ENCODE measurements around the gene FAM9A.

The FAM9A gene

DNA sequence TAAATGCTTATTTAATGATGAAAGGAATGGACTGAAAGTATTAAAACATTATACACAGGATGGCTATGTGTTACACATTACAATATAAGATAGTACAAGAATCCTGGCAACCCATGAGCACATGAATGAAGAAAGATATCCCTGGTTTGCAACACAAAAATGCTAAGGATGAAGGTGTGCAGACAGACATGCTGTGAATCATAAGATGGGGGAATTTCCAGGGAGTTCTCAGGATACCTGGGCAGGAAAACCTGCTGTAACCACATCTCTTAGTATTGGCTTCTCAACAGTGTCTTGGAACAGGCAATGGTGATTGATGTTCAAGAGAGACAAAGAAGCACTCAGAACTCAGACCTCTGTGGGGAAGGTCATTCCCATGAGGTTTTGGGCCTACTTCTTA, 45.4 kb downstream of the FAM9A start:
- no peak for TF ChIP-seq ZNF70 (CRISPR knock-in tag; IDR thresholded peaks at IDR 0.05)
- no peak for TF ChIP-seq ZFP3 (CRISPR knock-in tag; IDR thresholded peaks at IDR 0.05)
- TF ChIP-seq TOX (CRISPR knock-in tag; IDR thresholded peaks at IDR 0.05; ENCODE audit: borderline replicate concordance), result no peak
- no peak for TF ChIP-seq ISL1 (CRISPR knock-in tag; IDR thresholded peaks at IDR 0.05)
- TF ChIP-seq ZNF8 (CRISPR knock-in tag; IDR thresholded peaks at IDR 0.05), result no peak
- no peak for TF ChIP-seq RARB (CRISPR knock-in tag; IDR thresholded peaks at IDR 0.05)
- TF ChIP-seq ZFP30 (CRISPR knock-in tag; IDR thresholded peaks at IDR 0.05), result no peak
- TF ChIP-seq GLIS3 (CRISPR knock-in tag; IDR thresholded peaks at IDR 0.05), result no peak
- TF ChIP-seq, protein P1, sequence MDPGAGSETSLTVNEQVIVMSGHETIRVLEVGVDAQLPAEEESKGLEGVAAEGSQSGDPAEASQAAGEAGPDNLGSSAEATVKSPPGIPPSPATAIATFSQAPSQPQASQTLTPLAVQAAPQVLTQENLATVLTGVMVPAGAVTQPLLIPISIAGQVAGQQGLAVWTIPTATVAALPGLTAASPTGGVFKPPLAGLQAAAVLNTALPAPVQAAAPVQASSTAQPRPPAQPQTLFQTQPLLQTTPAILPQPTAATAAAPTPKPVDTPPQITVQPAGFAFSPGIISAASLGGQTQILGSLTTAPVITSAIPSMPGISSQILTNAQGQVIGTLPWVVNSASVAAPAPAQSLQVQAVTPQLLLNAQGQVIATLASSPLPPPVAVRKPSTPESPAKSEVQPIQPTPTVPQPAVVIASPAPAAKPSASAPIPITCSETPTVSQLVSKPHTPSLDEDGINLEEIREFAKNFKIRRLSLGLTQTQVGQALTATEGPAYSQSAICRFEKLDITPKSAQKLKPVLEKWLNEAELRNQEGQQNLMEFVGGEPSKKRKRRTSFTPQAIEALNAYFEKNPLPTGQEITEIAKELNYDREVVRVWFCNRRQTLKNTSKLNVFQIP (CRISPR knock-in tag; IDR thresholded peaks at IDR 0.05; ENCODE audit: borderline replicate concordance, low read depth), result no peak
- TF ChIP-seq, protein P2, sequence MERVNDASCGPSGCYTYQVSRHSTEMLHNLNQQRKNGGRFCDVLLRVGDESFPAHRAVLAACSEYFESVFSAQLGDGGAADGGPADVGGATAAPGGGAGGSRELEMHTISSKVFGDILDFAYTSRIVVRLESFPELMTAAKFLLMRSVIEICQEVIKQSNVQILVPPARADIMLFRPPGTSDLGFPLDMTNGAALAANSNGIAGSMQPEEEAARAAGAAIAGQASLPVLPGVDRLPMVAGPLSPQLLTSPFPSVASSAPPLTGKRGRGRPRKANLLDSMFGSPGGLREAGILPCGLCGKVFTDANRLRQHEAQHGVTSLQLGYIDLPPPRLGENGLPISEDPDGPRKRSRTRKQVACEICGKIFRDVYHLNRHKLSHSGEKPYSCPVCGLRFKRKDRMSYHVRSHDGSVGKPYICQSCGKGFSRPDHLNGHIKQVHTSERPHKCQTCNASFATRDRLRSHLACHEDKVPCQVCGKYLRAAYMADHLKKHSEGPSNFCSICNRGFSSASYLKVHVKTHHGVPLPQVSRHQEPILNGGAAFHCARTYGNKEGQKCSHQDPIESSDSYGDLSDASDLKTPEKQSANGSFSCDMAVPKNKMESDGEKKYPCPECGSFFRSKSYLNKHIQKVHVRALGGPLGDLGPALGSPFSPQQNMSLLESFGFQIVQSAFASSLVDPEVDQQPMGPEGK (CRISPR knock-in tag; IDR thresholded peaks at IDR 0.05; ENCODE audit: borderline replicate concordance), result no peak
- no peak for TF ChIP-seq ARNTL (CRISPR knock-in tag; IDR thresholded peaks at IDR 0.05; ENCODE audit: borderline replicate concordance, low read depth)
- no peak for TF ChIP-seq ZNF565 (CRISPR knock-in tag; conservative IDR thresholded peaks at IDR 0.05; ENCODE audit: low read depth)
- TF ChIP-seq, protein P3, sequence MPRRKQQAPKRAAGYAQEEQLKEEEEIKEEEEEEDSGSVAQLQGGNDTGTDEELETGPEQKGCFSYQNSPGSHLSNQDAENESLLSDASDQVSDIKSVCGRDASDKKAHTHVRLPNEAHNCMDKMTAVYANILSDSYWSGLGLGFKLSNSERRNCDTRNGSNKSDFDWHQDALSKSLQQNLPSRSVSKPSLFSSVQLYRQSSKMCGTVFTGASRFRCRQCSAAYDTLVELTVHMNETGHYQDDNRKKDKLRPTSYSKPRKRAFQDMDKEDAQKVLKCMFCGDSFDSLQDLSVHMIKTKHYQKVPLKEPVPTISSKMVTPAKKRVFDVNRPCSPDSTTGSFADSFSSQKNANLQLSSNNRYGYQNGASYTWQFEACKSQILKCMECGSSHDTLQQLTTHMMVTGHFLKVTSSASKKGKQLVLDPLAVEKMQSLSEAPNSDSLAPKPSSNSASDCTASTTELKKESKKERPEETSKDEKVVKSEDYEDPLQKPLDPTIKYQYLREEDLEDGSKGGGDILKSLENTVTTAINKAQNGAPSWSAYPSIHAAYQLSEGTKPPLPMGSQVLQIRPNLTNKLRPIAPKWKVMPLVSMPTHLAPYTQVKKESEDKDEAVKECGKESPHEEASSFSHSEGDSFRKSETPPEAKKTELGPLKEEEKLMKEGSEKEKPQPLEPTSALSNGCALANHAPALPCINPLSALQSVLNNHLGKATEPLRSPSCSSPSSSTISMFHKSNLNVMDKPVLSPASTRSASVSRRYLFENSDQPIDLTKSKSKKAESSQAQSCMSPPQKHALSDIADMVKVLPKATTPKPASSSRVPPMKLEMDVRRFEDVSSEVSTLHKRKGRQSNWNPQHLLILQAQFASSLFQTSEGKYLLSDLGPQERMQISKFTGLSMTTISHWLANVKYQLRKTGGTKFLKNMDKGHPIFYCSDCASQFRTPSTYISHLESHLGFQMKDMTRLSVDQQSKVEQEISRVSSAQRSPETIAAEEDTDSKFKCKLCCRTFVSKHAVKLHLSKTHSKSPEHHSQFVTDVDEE (CRISPR knock-in tag; IDR thresholded peaks at IDR 0.05), result no peak
- TF ChIP-seq, protein P4, sequence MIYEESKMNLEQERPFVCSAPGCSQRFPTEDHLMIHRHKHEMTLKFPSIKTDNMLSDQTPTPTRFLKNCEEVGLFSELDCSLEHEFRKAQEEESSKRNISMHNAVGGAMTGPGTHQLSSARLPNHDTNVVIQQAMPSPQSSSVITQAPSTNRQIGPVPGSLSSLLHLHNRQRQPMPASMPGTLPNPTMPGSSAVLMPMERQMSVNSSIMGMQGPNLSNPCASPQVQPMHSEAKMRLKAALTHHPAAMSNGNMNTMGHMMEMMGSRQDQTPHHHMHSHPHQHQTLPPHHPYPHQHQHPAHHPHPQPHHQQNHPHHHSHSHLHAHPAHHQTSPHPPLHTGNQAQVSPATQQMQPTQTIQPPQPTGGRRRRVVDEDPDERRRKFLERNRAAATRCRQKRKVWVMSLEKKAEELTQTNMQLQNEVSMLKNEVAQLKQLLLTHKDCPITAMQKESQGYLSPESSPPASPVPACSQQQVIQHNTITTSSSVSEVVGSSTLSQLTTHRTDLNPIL (CRISPR knock-in tag; IDR thresholded peaks at IDR 0.05; ENCODE audit: low read depth), result no peak
- TF ChIP-seq ZC3H10 (CRISPR knock-in tag; IDR thresholded peaks at IDR 0.05), result no peak
- TF ChIP-seq, protein P5, sequence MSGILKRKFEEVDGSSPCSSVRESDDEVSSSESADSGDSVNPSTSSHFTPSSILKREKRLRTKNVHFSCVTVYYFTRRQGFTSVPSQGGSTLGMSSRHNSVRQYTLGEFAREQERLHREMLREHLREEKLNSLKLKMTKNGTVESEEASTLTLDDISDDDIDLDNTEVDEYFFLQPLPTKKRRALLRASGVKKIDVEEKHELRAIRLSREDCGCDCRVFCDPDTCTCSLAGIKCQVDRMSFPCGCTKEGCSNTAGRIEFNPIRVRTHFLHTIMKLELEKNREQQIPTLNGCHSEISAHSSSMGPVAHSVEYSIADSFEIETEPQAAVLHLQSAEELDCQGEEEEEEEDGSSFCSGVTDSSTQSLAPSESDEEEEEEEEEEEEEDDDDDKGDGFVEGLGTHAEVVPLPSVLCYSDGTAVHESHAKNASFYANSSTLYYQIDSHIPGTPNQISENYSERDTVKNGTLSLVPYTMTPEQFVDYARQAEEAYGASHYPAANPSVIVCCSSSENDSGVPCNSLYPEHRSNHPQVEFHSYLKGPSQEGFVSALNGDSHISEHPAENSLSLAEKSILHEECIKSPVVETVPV (CRISPR knock-in tag; IDR thresholded peaks at IDR 0.05), result no peak
- TF ChIP-seq OSR1 (CRISPR knock-in tag; IDR thresholded peaks at IDR 0.05), result no peak
- ATAC-seq, result no peak

DNA sequence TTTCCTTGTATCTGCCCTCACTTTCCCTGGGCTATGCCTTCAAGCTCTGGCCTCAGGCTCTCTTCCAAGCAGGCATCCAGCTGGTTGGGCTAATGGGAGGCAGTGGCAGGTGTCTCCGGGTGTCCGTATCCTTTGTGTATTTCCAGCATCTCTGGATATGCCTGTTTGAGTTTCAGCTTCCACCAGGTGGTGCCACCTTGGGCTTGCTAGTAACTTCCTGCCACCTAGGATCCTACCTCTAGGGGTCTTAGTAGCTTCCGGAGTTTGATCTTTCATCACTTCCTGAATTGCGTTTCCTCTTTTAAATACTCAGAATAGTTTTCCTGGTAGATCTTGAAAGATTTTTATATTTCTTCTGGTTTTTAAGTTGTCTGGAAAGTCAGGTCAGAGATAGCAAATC, 46.1 kb downstream of the FAM9A start:
- TF ChIP-seq PPARA (CRISPR knock-in tag; IDR thresholded peaks at IDR 0.05; ENCODE audit: borderline replicate concordance) (no peak), TCF4 (CRISPR knock-in tag; IDR thresholded peaks at IDR 0.05; ENCODE audit: borderline replicate concordance) (no peak), ZFP30 (CRISPR knock-in tag; IDR thresholded peaks at IDR 0.05) (no peak), OSR1 (CRISPR knock-in tag; IDR thresholded peaks at IDR 0.05) (no peak), TOX (CRISPR knock-in tag; IDR thresholded peaks at IDR 0.05; ENCODE audit: borderline replicate concordance) (no peak), GLIS3 (CRISPR knock-in tag; IDR thresholded peaks at IDR 0.05) (no peak), ISL1 (CRISPR knock-in tag; IDR thresholded peaks at IDR 0.05) (no peak)
- TF ChIP-seq, protein P3 (CRISPR knock-in tag; IDR thresholded peaks at IDR 0.05), result no peak
- no peak for ATAC-seq

Measured in SK-N-SH treated with all-trans-retinoic acid at 6 μM for 48 hours (cell line).